ENCODE measurements around the gene DMAC2L. TPM values are rescaled to one million over a fixed set of nuclear protein-coding genes. Genes with fewer than 3 reads are reported as not detected.

The DMAC2L gene
- polyA plus RNA-seq, 1 donor from 2014 or later = 17.1 TPM

GRCh38 chr14:50333014-50333509 is 20.9 kb downstream of the DMAC2L start:
- Histone ChIP-seq H3K4me2 (ENCODE audit: low read length) (no peak overlapping the region), H3K27ac (ENCODE audit: low read length) (no peak overlapping the region), H3K9me3 (ENCODE audit: low read length) (no peaks in the 10 kb centered on the region), H3K36me3 (ENCODE audit: insufficient read depth, low read length) (no peaks in the 10 kb centered on the region), H3K9me2 (ENCODE audit: insufficient read depth, low read length) (no peaks in the 10 kb centered on the region), H4K20me1 (ENCODE audit: insufficient read depth) (no peaks in the 10 kb centered on the region), H3K27me3 (ENCODE audit: insufficient read depth, low read depth, low read length) (no peaks in the 10 kb centered on the region), H3K9ac (ENCODE audit: low read length) (no peak overlapping the region), H3F3A (ENCODE audit: insufficient read depth, low read length, poor library complexity, severe bottlenecking) (no peaks in the 10 kb centered on the region), H3K4me3 (ENCODE audit: low read length) (no peak overlapping the region), H3K79me2 (replicated peaks; ENCODE audit: insufficient read depth, low read length) (no peaks in the 10 kb centered on the region), H2AFZ (ENCODE audit: low read depth, low read length) (no peak overlapping the region)
- TF ChIP-seq SMC3 (conservative IDR thresholded peaks at IDR 0.05; ENCODE audit: poor library complexity) = no peak
- TF ChIP-seq CTCF (IDR thresholded peaks at IDR 0.05; ENCODE audit: poor library complexity, severe bottlenecking) = no peak
- TF ChIP-seq POLR2AphosphoS5 (IDR thresholded peaks at IDR 0.05) = no peak

- Histone ChIP-seq H3K27ac (ENCODE audit: low read length) (peak overlapping the region; percentile 91), H3K9me3 (ENCODE audit: low read length) (no peaks in the 10 kb centered on the region), H4K20me1 (ENCODE audit: insufficient read depth) (no peaks in the 10 kb centered on the region), H3K4me3 (ENCODE audit: low read length) (no peak overlapping the region), H3K36me3 (ENCODE audit: insufficient read depth, low read length) (no peaks in the 10 kb centered on the region), H3K27me3 (ENCODE audit: insufficient read depth, low read depth, low read length) (no peaks in the 10 kb centered on the region), H3F3A (ENCODE audit: insufficient read depth, low read length, poor library complexity, severe bottlenecking) (no peaks in the 10 kb centered on the region), H3K79me2 (replicated peaks; ENCODE audit: insufficient read depth, low read length) (no peaks in the 10 kb centered on the region), H3K4me2 (ENCODE audit: low read length) (no peak overlapping the region), H2AFZ (ENCODE audit: low read depth, low read length) (no peak overlapping the region), H3K9ac (ENCODE audit: low read length) (peak overlapping the region; percentile 66), H3K9me2 (ENCODE audit: insufficient read depth, low read length) (no peaks in the 10 kb centered on the region)
- TF ChIP-seq TAF1 (IDR thresholded peaks at IDR 0.05; ENCODE audit: low read depth) (no peak), POLR2AphosphoS5 (IDR thresholded peaks at IDR 0.05) (no peak), RAD21 (conservative IDR thresholded peaks at IDR 0.05) (no peak), EP300 (conservative IDR thresholded peaks at IDR 0.05; ENCODE audit: poor library complexity, severe bottlenecking) (no peak), MXI1 (conservative IDR thresholded peaks at IDR 0.05; ENCODE audit: poor library complexity, severe bottlenecking) (no peak)
Measured at GRCh38 chr14:50334211-50334610, 22.1 kb downstream of the DMAC2L start.

- H3K27me3 ChIP-seq (ENCODE audit: insufficient read depth, low read depth, low read length) = no peaks in the 10 kb centered on the region
Measured at GRCh38 chr14:50335389-50335788, 23.3 kb downstream of the DMAC2L start.

More at GRCh38 chr14:50335389-50335788, 23.3 kb downstream of the DMAC2L start:
- Histone ChIP-seq H4K20me1 (ENCODE audit: insufficient read depth) (no peaks in the 10 kb centered on the region), H3K9ac (ENCODE audit: low read length) (peak overlapping the region; percentile 66), H3K9me3 (ENCODE audit: low read length) (no peaks in the 10 kb centered on the region), H3K36me3 (ENCODE audit: insufficient read depth, low read length) (no peaks in the 10 kb centered on the region), H3K4me2 (ENCODE audit: low read length) (peak overlapping the region; percentile 30), H3K27ac (ENCODE audit: low read length) (peak overlapping the region; percentile 91), H3F3A (ENCODE audit: insufficient read depth, low read length, poor library complexity, severe bottlenecking) (no peaks in the 10 kb centered on the region), H2AFZ (ENCODE audit: low read depth, low read length) (peak overlapping the region; percentile 11), H3K9me2 (ENCODE audit: insufficient read depth, low read length) (no peaks in the 10 kb centered on the region), H3K4me3 (ENCODE audit: low read length) (peak overlapping the region; percentile 39), H3K79me2 (replicated peaks; ENCODE audit: insufficient read depth, low read length) (no peaks in the 10 kb centered on the region)
- TF ChIP-seq REST (IDR thresholded peaks at IDR 0.05; ENCODE audit: borderline replicate concordance) = peak; percentile 79
- TF ChIP-seq EZH2 (IDR thresholded peaks at IDR 0.05; ENCODE audit: borderline replicate concordance, insufficient read depth, low read length, poor library complexity, severe bottlenecking) = no peak
- peak; percentile 43 for TF ChIP-seq RAD21 (conservative IDR thresholded peaks at IDR 0.05)
- TF ChIP-seq POLR2AphosphoS5 (IDR thresholded peaks at IDR 0.05) = peak; percentile 83
- no peak for TF ChIP-seq MXI1 (conservative IDR thresholded peaks at IDR 0.05; ENCODE audit: poor library complexity, severe bottlenecking)
- no peak for TF ChIP-seq TAF1 (IDR thresholded peaks at IDR 0.05; ENCODE audit: low read depth)
- TF ChIP-seq SMC3 (conservative IDR thresholded peaks at IDR 0.05; ENCODE audit: poor library complexity) = peak; percentile 21
- TF ChIP-seq EP300 (conservative IDR thresholded peaks at IDR 0.05; ENCODE audit: poor library complexity, severe bottlenecking) = peak; percentile 84
- TF ChIP-seq CTCF (IDR thresholded peaks at IDR 0.05; ENCODE audit: poor library complexity, severe bottlenecking) = peak; percentile 49
